Fibroblast of skin of back (primary cell): ENCODE results near the gene MEIS3.
"Not testable (repeated sequence)": the region's sequence is repeated elsewhere in the genome, so short reads cannot be mapped to it uniquely, and the experiment has no call there.

Experiments
- DNase-seq: peaks from one replicate; pipeline ENCODE4 v3.0.0-alpha.2; 2013

MEIS3 gene

GRCh38 chr19:47381653-47382279, 37.6 kb downstream of the MEIS3 start:
- DNase-seq, result no peak

DNA sequence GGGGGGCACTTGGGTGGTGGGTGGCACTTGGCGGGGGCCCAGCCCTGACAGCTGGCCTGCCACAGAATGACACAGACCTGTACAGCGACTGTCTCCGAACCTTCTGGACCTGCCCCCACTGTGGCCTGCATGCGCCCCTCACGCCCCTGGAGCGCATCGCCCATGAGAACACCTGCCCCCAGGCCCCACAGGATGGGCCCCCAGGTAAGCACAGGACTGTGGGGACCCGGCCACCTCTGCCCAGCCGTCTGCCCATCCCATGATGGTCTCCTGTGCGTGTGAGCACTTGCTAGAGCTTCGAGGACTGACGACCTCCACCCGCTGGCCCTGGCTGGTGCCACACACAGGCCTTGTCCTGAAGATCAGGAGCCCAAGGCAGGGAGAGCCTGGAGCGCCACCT, 38.2 kb downstream of the MEIS3 start:
- DNase-seq, result no peak

DNA sequence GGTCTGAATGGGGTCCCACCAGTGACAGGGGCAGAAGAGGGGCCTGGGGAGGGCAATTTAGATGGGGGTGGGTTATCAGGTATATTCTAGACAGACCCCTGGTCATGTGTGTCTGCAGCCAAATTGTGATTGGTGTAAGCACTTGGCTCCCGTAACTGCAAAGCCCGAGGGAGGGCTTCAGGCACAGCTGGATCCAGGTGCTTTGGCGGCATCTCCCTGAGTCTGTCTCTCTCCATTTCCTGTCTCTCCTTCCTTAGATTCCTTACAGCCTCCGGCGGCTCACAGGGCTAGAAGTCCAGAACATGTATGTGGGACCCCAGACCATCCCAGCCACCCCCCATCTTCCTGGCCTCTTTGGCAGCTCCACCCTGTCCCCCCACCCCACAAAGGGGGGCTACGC, 38.8 kb downstream of the MEIS3 start:
- no peak for DNase-seq

DNA sequence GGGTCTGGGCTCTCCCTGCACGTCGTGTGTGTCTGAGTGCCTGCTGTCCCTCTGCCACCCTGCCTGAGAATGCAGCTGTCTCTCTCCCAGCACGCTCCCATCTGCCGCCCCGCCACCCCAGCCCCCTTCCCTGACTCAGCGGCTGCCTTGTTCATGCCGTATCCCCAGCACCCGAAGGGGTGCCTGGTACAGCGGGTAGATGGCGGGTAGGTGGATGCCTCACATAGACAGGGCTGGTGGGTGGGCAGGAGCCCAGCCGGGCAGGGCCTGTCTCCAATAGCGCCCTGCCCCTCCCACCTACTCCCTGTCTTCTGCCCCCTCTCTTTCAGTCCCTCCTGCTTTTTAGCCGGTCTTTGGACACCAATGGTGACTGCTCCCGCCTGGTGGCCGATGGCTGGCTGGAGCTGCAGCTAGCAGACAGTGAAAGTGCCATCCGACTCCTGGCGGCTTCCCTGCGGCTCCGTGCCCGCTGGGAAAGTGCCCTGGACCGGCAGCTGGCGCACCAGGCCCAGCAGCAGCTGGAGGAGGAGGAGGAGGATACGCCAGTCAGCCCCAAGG, 39.9 kb downstream of the MEIS3 start:
- DNase-seq, result no peak

DNA sequence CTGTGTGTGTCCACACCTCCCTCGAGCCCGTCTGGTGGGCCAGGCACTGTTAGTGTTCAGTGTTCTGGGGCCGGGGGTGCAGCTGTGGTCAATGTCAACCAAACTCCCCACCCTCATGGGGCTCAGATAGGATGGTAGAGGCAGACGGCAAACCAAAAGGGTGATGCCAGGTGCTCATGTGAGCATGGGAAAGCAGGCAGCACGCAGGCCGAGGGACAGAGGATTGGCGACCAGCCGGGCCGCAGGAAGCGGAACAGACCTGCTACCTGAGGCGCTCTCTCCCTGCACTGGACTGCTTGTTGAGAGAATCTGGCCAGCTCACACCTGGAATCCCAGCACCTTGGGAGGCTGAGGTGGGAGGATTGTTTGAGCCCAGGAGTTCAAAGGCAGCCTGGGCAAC, 41.1 kb downstream of the MEIS3 start:
- no peak for DNase-seq

DNA sequence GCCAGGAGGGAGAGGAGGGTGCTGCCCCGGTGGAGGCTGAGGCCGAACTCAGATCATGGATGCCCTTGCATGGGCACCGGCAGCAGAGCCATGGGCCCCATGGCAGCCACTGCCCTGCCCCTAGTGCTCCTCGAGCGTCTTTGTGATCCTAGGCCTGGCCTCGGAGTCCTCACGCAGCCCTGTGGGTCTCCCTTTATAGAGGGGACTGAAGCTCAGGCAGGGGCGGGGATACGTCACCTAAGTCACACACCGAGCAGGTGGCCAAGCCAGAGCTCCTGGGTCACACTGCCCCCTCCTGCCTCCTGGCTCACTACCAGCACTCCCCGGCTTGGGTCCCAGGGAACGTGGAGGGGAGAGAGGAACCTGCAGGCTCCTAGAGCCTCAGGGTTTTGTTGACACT, 41.5 kb downstream of the MEIS3 start:
- DNase-seq, result no peak

DNA sequence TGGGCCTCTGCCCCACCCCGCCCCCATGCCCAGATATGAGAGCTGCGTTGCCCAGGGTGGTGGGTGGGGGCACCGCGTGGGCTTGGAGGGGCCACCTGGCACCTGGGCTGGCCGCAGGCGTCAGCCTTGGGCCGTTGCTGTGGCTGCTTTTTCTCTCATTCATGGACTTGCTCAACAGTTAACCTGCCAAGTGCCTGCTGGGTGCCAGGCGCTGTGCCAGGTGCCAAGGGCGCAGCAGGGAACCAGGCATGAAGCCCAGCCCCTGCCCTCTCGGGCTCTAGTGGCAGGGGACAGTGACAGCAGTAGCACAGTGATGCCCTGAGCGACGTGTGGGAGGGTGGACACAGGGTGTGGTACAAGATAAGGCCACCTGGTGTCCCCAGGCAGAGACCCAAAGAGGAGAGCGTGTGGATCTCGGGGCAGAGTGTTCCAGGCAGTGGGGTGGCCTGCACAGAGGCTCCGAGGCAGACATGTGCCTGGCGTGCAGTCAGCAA, 42.1 kb downstream of the MEIS3 start:
- DNase-seq, result no peak

- no peak for DNase-seq
These were observed 42.7 kb downstream of the MEIS3 start for GRCh38 chr19:47376589-47377144.

GRCh38 chr19:47375694-47376588, 43.4 kb downstream of the MEIS3 start:
- no peak for DNase-seq

- DNase-seq, result no peak
These were observed 44.2 kb downstream of the MEIS3 start for GRCh38 chr19:47374876-47375693.

DNA sequence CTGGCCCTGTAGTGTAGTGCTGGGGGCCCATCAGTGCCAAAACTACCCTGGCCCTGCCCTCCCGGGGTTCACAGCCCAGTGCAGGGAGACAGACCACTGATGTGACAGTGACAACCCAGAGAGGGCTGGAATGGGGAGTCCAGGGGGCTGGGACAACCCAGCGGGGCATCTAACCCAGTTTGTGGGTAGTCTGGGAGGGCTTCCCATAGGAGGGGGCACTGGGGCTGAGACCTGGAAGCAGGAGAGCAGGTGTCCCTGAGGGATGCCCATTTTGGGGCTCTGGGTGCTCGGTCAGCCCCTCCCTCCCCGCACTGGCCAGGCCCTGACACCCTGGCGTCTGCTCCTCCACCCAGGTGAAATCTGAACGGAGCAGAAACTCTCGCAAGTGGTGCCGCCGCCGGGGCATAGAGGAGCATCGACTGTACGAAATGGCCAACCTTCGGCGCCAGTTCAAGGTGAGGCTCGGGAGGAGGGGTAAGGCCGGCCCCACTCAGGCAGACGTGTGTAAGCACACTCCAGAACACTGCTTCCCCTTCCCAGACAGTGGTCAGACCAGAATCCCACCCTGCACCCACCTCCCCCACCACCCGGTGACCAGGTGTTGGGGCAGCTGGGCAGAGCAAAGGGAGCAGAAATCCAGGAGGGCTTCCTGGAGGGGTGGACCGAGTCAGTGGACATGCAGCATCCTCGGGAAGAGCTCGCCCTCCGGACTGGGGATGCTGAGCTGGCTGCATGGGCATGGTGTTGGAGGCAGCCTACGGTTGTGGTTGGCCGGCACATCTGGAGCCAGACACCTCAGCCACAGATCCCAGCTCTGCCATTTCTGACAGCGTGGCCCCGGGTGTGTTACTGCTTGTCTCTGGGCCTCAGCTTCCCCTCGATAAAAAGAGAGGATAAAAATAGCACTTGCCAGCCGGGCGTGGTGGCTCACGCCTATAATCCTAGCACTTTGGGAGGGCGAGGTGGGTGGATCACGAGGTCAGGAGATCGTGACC, 45.8 kb downstream of the MEIS3 start:
- DNase-seq, result no peak

- DNase-seq, result no peak
These were observed 46.7 kb downstream of the MEIS3 start for GRCh38 chr19:47372603-47373002.

DNA sequence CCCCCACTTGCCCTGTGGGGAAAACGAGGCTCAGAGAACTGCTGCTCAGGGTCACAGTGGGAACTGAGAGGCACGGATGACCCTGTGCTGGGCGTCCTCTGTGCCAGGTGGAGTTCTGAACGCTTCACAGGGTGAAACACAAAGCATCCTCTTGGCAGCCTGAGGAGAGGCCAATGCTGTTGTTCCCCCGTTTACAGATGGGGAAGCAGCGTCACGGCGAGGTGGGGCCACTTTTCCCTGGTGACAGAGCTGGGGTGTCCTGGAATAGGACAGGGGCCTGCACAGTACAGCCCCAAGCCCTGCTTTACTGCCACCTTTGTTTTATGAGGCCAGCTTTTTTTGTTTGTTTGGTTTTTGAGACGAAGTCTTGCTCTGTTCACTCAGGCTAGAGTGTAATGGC, 48.1 kb downstream of the MEIS3 start:
- no peak for DNase-seq

- peak; percentile 81 for DNase-seq
These were observed 49.2 kb downstream of the MEIS3 start for GRCh38 chr19:47370045-47370611.

DNA sequence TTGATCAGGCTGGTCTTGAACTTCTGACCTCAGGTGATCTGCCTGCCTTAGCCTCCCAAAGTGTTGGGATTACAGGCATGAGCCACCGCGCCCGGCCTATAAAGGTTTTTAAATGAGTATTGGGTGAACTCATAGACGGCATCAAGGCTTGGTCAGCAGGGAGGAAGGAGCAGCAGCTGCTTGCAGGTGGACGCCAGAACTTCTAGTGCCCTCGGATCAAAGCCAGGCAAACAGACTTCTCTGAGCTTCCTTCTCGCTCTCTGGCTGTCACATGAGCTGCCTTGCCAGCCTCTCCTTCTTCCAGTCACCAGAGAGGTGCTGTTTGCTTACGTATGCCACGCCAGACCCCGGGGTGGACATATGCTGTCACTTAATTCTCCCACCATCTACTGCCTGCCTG, 53.9 kb downstream of the MEIS3 start:
- not testable (repeated sequence) for DNase-seq

DNA sequence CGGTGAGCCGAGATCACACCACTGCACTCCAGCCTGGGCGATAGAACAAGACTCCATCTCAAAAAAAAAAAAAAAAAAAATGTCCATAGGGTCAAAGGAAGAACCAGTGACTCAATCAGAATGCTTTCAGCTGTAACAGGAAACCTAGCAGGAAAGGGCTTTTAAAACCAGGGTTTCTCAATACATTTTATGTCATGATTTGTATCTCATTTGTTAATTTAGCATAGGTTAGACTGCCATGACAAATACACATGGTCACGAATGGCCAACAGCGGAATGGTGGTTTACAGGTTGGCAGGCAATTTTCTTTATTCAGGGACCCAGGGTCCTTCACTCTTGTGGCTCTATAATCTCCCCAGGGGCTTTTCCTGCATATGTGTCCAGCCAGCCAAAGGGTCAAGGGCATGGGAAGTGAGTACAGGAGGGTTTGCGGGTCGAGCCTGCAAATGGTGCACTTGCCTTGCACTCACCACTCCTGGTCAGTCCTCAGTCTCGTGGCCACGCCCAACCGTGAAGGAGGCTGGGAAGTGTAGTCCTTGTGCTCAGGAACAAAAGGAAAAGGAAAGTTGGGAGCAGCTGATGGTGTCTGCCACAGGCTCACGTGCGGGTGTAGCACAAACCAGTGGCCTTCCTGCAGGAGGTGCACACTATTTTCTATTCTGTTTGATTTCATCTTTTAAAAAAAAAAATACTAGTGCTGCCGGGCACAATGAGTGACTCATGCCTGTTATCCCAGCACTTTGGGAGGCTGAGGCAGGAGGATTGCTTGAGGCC, 55.4 kb downstream of the MEIS3 start:
- peak; percentile 19 for DNase-seq

- DNase-seq, result no peak
These were observed 57.0 kb downstream of the MEIS3 start for GRCh38 chr19:47362321-47362720.

DNA sequence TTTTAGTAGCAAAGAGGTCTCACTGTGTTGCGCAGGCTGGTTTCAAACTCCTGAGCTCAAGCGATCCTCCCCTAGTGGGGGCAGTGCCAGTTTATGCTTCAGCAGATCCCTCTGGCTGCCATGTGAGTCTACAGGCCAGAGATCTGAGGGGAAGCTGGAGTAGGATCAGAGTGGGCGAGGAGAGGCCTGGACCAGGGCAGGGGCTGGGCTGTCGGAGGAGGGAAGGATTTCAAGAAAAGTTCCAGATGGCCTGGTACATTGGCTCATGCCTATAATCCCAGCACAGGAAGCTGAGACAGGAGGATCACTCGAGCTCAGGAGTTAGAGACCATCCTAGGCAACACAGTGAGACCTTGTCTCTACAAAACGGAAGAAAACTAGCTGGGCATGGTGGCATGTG, 60.4 kb downstream of the MEIS3 start:
- no peak for DNase-seq

- no peak for DNase-seq
These were observed 61.3 kb downstream of the MEIS3 start for GRCh38 chr19:47357788-47358680.
